Activated CD8-positive, alpha-beta memory T cell treated with anti-CD3 and anti-CD28 coated beads, Interleukin-2, amount 10 ng/mL, durations not matched to agents 7 days and 5 days (primary cell): ENCODE data around the gene SGCD. TPM values are rescaled to one million over a fixed set of nuclear protein-coding genes. Genes with fewer than 3 reads are reported as not detected.

Experiments
- ATAC-seq: fragments of 150-1000 bp; cut with Tn5 transposase; one replicate; pipeline ENCODE4 v1.10.0; 2021; ENCODE audit warnings: moderate library complexity
- CTCF ChIA-PET: fragments of 350-600 bp; sonication (Branson Sonifier 250); formaldehyde crosslinking; loops from one replicate; lab custom pipeline; 2021; ENCODE audit warnings: antibody characterized with exemption; lab: Charles Lee
- DNase-seq: peaks from one replicate; pipeline ENCODE4 v3.0.0-alpha.2; 2020
- H3K27ac Mint-ChIP-seq: one replicate; pipeline ENCODE4 v1.8.0; 2021; ENCODE audit warnings: mild to moderate bottlenecking, mixed read lengths
- H3K27me3 Mint-ChIP-seq: one replicate; pipeline ENCODE4 v1.8.0; 2021; ENCODE audit warnings: mixed read lengths
- H3K36me3 Mint-ChIP-seq: one replicate; pipeline ENCODE4 v1.8.0; 2021; ENCODE audit warnings: mild to moderate bottlenecking, mixed read lengths
- H3K4me1 Mint-ChIP-seq: one replicate; pipeline ENCODE4 v1.8.0; 2021; ENCODE audit warnings: mixed read lengths
- H3K4me3 Mint-ChIP-seq: one replicate; pipeline ENCODE4 v1.8.0; 2021; ENCODE audit warnings: mild to moderate bottlenecking, moderate library complexity, mixed read lengths
- H3K9me3 Mint-ChIP-seq: one replicate; pipeline ENCODE4 v1.8.0; 2022; ENCODE audit warnings: low read depth, mixed read lengths
- total RNA-seq, 2 experiments: library from RNA; stranded (reverse); gene quantifications; one replicate each; pipeline ENCODE4 v1.2.3, GENCODE V29; 2021

The SGCD gene
- total RNA-seq, 2 experiments from 2014 or later: not detected

DNA sequence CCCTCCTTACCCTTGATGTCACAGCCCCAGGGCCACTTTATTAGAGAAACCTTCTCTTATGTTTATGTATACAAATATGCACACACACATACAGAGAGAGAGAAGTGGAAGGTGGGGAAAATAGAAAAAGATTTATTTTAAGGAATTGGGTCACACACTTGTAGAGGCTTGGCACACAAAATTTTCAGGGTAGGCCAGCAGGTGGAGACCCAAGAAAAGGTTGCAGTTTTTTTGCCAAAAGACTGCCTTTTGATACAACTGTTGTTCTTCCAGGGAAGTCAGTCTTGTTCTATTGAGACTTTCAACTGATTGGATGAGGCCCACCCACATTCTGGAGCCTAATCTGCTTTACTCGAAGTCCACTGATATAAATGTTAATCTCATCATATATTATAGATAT lies 392.0 kb downstream of the SGCD start:
- CTCF ChIA-PET: no interaction called here
- Mint-ChIP-seq H3K4me1 (no peaks in the 10 kb centered on the region), H3K27me3 (peaks cover 6% of the 10 kb centered on the region), H3K27ac (no peak overlapping the region), H3K4me3 (no peak overlapping the region), H3K36me3 (no peaks in the 10 kb centered on the region), H3K9me3 (no peaks in the 10 kb centered on the region)
- no peak for ATAC-seq
- no peak for DNase-seq

DNA sequence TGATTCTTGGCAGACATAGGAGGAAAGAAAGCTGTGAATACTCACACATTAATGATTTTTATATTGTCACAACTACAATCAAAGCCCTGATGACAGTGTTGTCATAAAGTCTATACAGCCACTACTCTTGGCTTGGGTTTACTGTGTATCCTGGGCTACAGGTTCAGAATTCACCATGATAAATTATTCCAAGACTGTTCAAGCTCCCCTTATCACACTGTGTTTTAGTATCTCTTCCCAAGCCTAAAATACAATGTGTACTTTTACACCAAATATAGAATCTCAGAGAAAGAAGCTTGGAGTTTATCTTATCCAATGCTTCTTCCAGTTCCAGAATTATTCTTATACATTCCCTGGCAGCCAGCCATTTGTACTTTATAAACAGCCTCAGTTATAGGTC lies 395.4 kb downstream of the SGCD start:
- H3K9me3 Mint-ChIP-seq: no peaks in the 10 kb centered on the region
- CTCF ChIA-PET: no interaction called here
- no peaks in the 10 kb centered on the region for H3K4me1 Mint-ChIP-seq

DNA sequence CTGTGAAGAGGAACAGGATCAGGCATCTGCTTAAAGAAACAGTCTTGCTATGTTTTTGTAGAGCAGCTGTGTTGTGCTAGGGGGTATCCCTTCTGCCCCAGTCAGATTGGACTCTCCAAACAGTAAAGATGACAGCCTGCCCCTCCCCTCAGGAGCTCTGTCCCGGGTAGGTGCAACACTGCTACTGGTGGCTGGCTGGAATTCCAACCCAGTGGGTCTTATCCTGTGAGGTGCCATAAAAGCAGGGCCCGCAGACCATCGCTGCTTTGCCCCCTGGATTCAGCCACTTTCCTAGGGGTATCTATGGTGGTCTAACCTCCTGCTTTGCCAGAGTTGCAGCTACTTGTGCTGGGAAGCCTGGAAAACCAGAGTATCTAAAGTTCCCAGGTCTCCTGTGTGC lies 408.5 kb downstream of the SGCD start:
- CTCF ChIA-PET: no interaction called here

More for the DNA sequence above, 395.4 kb downstream of the SGCD start:
- DNase-seq (no peak), ATAC-seq (no peak)
- Mint-ChIP-seq H3K27ac (no peak overlapping the region), H3K36me3 (no peaks in the 10 kb centered on the region), H3K27me3 (peaks cover 9% of the 10 kb centered on the region), H3K4me3 (no peak overlapping the region)

DNA sequence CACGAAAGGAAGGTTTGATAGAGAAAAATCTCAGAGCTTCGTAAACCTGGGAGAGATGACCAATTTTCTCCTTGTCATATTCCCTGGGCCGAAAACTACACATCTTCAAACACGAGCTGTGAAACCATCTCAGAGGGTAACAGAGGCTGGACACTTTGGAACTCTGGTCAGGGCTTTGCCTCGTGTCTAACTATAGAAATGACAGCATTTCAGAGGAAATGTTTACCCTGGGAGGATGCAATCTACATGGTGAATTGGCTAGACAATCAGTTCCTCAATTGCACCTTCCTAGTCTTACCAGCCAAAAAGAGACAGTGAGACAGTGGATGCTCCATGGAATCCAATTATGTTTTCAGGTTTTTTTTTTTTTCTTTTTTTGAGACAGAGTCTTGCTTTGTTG lies 414.6 kb downstream of the SGCD start:
- H3K4me1 Mint-ChIP-seq: no peaks in the 10 kb centered on the region
- ATAC-seq (no peak), DNase-seq (no peak)
- no peak overlapping the region for H3K4me3 Mint-ChIP-seq
- peaks cover 34% of the 10 kb centered on the region for H3K27me3 Mint-ChIP-seq
- CTCF ChIA-PET: no interaction called here
- H3K27ac Mint-ChIP-seq: no peak overlapping the region
- peaks cover 2% of the 10 kb centered on the region for H3K36me3 Mint-ChIP-seq
- no peaks in the 10 kb centered on the region for H3K9me3 Mint-ChIP-seq

More for the DNA sequence above, 408.5 kb downstream of the SGCD start:
- no peak for ATAC-seq
- Mint-ChIP-seq H3K9me3 (no peaks in the 10 kb centered on the region), H3K27ac (no peak overlapping the region), H3K4me3 (no peak overlapping the region), H3K27me3 (peaks cover 40% of the 10 kb centered on the region), H3K4me1 (no peaks in the 10 kb centered on the region), H3K36me3 (no peaks in the 10 kb centered on the region)
- DNase-seq: no peak

DNA sequence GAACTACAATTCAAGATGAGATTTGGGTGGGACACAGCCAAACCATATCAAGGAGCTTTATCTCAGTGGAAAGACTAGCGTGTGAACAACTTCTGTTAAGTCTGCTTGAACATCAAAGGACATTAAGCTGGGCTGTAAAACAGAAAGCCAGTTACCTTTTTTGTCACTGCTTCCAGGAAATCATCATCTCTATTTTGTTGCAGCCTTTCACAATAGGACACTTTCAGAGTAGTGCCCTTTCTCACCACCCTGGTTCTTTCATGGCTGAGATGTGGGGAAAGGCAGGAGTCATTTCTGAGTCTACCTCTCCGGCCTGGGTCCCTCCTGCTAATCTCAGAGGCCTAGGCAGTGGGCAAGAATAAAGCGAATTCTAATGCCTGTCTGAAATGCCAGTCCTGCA lies 426.9 kb downstream of the SGCD start:
- H3K4me1 Mint-ChIP-seq: peaks cover 8% of the 10 kb centered on the region
- no peak overlapping the region for H3K27ac Mint-ChIP-seq
- no peaks in the 10 kb centered on the region for H3K36me3 Mint-ChIP-seq
- no peaks in the 10 kb centered on the region for H3K9me3 Mint-ChIP-seq
- H3K4me3 Mint-ChIP-seq: no peak overlapping the region
- ATAC-seq (no peak), DNase-seq (no peak)
- H3K27me3 Mint-ChIP-seq: peaks cover 2% of the 10 kb centered on the region
- CTCF ChIA-PET: no interaction called here

DNA sequence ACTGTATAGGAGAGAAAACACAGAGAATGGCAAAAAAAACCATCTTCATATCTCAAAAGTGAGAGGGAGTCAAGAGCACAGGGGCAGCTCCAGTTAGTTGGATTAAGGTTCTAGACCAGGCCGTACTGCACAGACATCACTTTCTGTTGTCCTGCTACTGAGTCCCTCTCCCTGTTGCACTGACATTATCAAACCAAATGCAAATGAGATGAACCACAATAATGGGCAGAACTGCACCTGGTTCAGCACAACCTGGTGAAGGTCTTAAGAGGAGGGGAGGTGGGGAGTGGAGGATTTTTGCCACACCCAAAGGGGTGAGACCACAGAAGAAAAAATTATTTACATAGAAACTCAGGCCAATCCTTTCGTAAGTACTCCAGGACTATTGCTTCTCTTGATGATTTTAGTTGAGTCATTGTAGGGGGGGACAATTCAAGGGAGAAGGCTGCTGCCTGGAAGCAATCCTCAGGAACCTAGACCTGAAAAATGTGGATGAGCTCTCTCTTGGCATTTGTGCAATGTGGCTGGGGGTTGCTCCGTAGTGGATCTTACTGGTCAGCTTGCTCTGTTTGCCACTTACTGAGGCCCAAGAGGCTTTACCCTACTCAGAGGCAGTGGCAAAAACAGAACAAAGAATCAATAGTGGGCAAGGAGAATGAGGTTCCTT lies 428.6 kb downstream of the SGCD start:
- DNase-seq (no peak), ATAC-seq (no peak)
- Mint-ChIP-seq H3K27ac (no peak overlapping the region), H3K27me3 (peaks cover 2% of the 10 kb centered on the region), H3K36me3 (no peaks in the 10 kb centered on the region), H3K4me3 (no peak overlapping the region), H3K9me3 (no peaks in the 10 kb centered on the region), H3K4me1 (peaks cover 8% of the 10 kb centered on the region)
- CTCF ChIA-PET: interaction anchor here (1.6 kb wide), 1 partner anchor 380 kb away, joined by 3 read pairs; no protein-coding TSS in a partner anchor

DNA sequence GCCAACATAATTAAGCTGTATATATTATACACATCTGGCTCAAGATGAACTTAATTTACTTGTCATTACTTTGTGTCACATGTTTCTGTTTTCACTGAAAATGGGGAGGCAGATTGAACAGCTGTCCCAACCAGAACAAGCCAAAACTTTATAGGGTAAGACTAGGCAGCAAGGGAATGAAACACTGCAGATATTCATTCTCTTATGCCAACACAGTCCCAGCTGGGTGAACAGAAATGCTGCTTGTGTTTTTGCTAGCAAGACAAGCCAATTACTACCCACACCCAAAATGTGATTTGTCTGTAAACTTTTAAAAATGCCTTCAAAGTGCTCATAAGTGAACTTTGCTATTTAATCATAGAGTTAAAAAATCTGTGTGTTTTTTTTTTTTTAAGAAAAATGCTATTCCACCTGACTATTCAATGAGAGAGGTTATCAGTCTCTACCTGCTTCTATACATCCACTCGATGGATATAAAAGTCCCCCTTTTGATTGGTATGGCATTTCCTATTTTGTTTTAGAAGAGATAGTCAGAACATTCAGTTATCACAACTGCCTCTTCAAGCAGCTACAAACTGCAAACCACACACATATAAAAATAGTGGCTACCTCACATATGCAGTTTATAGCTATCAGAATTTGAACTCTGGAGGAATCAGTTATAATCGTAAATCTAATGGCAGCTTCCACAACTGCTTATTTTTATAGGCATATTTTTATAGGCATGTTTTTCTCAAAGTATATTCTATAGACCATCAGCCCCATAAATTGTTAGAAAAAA lies 431.2 kb downstream of the SGCD start:
- H3K36me3 Mint-ChIP-seq: no peaks in the 10 kb centered on the region
- H3K4me1 Mint-ChIP-seq: peaks cover 7% of the 10 kb centered on the region
- ATAC-seq (no peak), DNase-seq (no peak)
- CTCF ChIA-PET: no interaction called here
- H3K27me3 Mint-ChIP-seq: peaks cover 5% of the 10 kb centered on the region
- H3K4me3 Mint-ChIP-seq: no peak overlapping the region
- H3K9me3 Mint-ChIP-seq: no peaks in the 10 kb centered on the region
- H3K27ac Mint-ChIP-seq: no peak overlapping the region

DNA sequence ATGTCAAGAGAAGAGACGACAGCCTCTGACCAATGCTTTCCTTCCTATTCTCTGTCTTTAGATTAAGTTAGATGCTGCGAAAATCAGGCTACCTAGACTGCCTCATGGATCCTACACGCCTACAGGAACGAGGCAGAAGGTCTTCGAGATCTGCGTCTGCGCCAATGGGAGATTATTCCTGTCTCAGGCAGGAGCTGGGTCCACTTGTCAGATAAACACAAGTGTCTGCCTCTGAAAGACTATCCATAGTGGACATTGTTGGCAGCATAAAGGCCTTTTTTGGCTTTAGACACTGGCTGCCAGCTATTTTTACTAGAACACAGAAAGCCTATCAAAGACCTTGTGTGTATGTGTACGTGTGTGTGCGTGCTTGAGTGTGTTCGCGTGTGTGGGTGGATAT lies 432.2 kb downstream of the SGCD start:
- DNase-seq (no peak), ATAC-seq (no peak)
- H3K4me1 Mint-ChIP-seq: no peaks in the 10 kb centered on the region
- peaks cover 7% of the 10 kb centered on the region for H3K27me3 Mint-ChIP-seq
- H3K4me3 Mint-ChIP-seq: no peak overlapping the region
- H3K36me3 Mint-ChIP-seq: no peaks in the 10 kb centered on the region
- CTCF ChIA-PET: no interaction called here
- H3K9me3 Mint-ChIP-seq: no peaks in the 10 kb centered on the region
- H3K27ac Mint-ChIP-seq: no peak overlapping the region

DNA sequence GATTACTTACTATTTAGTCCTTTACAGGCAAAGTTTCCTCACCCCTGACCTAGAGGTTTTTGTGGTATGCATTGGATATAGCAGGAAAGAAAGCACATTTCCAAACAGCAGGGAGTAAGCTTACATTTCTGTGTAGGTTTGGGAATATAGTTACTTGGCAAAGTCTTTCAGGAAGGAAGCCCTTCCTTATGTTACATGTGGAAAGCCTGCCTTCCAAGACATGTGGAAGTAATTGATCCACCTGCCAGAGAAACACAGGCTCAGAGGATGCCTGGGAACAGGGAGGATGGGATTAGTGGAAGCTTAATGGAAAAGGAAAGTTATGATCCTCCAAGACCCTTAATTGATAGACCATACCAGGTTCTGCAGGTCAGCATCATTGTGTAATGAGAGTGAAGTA lies 435.8 kb downstream of the SGCD start:
- Mint-ChIP-seq H3K36me3 (no peaks in the 10 kb centered on the region), H3K27ac (no peak overlapping the region), H3K4me3 (no peak overlapping the region), H3K9me3 (no peaks in the 10 kb centered on the region), H3K27me3 (peaks cover 13% of the 10 kb centered on the region), H3K4me1 (no peaks in the 10 kb centered on the region)
- no peak for ATAC-seq
- CTCF ChIA-PET: no interaction called here
- no peak for DNase-seq

DNA sequence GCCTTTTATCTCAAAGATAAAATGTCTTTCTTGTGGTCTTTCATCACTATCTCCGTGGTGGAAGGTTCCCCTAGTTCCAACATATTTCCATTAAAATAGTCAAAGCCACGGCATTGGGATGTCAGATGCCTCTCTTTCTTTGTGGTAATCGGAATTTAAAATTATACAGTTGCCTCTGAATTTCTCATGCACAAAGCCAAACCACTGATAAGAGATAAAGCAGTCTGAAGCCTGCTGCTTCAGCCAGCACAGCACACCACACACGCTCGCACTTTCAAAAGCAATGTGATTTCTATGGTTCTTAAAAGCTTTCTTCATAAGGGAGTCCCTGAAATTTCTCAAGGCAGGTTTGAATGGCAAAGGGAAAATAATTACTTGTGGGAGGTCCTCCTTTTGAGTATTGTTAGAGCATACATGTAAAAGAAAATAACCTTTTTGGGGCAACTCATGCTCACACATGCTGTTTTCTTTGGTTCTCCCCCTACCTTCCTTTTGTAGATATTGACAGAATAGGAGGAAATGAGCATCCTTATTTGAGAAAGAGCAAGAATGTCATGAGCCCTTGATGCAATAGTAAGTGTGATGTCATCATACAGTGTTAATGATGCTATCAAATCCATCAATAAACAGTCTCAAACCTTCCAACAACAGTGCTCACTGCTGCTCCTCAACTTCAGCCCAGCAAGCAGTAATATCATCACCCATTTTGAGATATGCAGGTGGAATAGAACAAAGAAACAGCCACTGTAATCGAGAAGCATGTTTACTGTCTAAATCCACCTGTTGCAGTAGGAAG lies 437.4 kb downstream of the SGCD start:
- no peaks in the 10 kb centered on the region for H3K9me3 Mint-ChIP-seq
- no peaks in the 10 kb centered on the region for H3K36me3 Mint-ChIP-seq
- DNase-seq (no peak), ATAC-seq (no peak)
- peaks cover 15% of the 10 kb centered on the region for H3K27me3 Mint-ChIP-seq
- H3K27ac Mint-ChIP-seq: no peak overlapping the region
- CTCF ChIA-PET: no interaction called here
- H3K4me3 Mint-ChIP-seq: no peak overlapping the region
- no peaks in the 10 kb centered on the region for H3K4me1 Mint-ChIP-seq

DNA sequence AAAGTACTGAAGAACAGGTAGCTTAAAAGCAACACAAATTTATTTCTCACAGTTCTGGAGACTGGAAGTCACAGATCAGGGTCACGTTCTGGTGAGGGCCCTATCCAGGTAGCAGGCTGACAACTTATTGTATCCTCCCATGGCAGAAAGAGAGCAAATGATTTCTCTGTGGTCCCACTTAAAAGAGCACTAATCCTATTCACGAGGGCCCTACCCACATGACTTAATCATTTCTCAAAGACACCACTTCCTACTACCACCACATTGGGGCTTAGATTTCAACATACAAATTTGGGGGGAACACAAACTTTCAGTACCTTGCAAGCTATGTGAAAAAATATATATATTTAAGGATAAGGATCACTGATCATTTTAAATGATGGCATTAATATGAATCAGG lies 447.3 kb downstream of the SGCD start:
- Mint-ChIP-seq H3K4me3 (no peak overlapping the region), H3K27me3 (peaks cover 7% of the 10 kb centered on the region), H3K36me3 (no peaks in the 10 kb centered on the region), H3K4me1 (peaks cover 6% of the 10 kb centered on the region), H3K9me3 (no peaks in the 10 kb centered on the region), H3K27ac (no peak overlapping the region)
- no peak for DNase-seq
- CTCF ChIA-PET: no interaction called here
- no peak for ATAC-seq

DNA sequence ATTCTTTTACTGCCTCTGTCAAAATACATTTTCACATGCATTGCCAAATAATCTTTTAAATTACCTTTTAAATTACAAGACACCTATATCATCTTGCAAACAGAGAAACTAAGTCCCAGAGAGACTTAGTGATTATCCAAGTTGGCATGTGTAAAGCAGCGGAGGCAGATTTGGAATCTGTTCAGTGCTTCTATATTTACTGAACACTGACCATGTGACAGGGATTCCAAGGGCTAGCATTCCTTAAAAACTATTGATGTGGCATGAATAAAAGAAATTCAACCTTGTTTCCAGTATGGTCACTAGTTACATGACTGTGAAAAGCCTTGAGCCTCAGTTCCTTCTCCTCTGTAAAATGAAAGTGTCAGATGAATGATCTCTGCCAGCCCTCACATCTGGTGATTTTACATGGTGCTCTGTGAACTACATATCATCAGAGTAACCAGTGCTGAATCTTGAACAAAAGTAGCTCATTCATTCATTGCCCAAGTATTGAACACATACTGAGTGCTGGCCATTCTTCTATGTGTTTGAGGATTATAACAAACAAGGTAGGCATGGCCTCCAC lies 451.3 kb downstream of the SGCD start:
- Mint-ChIP-seq H3K27ac (no peak overlapping the region), H3K27me3 (peaks cover 7% of the 10 kb centered on the region), H3K4me3 (no peak overlapping the region), H3K4me1 (peaks cover 6% of the 10 kb centered on the region), H3K9me3 (no peaks in the 10 kb centered on the region), H3K36me3 (no peaks in the 10 kb centered on the region)
- no peak for DNase-seq
- ATAC-seq: no peak
- CTCF ChIA-PET: no interaction called here

DNA sequence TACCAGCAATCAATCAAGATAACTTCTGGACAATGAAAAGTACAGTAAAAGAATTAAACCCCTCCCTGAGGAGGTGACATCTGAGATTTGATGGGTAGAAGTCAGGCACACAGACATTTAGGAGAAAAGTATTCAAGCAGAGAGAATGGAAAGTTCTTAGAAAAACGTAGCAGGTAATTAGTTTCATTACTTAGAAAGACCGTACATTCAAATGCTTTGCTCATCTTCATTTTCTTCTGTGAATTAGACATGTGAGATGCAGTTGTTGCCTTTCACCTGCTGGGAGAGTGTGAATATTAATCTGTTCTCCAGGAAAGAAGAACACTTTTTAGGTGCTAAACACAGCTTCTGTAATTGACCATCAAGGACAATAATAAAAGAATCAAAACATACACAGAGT lies 451.8 kb downstream of the SGCD start:
- H3K27ac Mint-ChIP-seq: no peak overlapping the region
- CTCF ChIA-PET: no interaction called here
- peaks cover 7% of the 10 kb centered on the region for H3K27me3 Mint-ChIP-seq
- H3K36me3 Mint-ChIP-seq: no peaks in the 10 kb centered on the region
- H3K4me3 Mint-ChIP-seq: no peak overlapping the region
- ATAC-seq (no peak), DNase-seq (no peak)
- H3K9me3 Mint-ChIP-seq: no peaks in the 10 kb centered on the region
- peaks cover 6% of the 10 kb centered on the region for H3K4me1 Mint-ChIP-seq
